GM18499 (cell line): Measurements from ENCODE around the gene CTBS.

Source experiments
- ATAC-seq: cut with Tn5 transposase; IDR thresholded peaks from one replicate; pipeline ENCODE4 v1.9.1; 2021; ENCODE audit warnings: moderate number of reproducible peaks; ENCODE audit not compliant: insufficient read depth, unreplicated experiment

CTBS gene

DNA sequence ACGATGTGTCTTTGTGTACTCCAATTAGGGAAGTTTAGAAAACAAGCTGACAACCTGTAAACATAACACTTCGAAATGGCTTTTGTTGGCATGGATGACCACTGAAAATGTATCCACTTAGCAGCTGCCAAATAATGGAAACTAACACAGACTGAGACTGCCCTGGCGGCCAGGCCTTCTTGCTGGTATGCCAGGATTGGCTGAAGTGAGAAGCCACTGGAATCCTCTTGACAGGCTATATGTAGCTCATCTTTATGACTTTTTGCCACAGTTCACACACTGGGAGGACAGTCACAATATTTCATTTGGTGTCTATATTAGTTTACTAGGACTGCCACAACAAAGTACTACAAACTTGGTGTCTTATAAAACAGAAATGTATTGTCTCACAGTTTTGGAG, 12.9 kb upstream of the CTBS start:
- no peak for ATAC-seq

DNA sequence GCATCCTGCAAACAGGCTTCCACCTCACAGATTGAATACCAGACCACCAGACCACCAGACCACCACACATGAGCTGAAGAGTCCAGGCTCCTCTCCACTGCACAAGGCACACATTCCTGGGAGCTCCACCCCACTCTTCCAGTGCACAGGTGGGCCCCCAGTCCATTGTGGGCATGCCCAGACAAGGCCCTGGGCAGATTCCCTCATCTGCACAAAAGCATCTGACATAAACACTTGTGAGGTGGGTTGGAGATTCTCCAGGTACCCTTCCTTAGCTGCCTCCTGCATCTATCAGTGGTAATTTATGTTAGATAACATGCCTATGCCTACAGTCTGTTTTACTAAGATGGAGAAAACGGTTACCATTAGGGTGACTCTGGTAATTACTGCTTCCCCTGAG, 11.6 kb upstream of the CTBS start:
- ATAC-seq = no peak

DNA sequence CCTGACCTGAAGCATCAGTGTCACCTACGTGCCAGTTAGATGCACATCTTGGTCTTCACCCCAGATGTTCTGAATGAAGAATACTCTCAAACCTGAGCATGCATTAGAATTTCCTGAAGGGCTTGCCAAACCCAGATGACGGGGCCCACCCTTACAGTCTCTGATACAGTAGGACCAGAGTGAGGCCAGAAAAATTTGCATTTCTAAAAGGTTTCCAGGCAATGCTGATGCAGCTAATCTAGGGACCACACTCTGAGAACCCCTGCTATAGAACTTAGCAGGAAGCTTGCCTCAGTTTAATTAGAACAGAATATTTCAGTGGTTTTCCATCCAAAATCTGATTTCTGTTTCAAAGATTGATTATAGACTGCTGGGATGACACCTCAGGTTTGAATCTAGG, 9.9 kb upstream of the CTBS start:
- no peak for ATAC-seq

DNA sequence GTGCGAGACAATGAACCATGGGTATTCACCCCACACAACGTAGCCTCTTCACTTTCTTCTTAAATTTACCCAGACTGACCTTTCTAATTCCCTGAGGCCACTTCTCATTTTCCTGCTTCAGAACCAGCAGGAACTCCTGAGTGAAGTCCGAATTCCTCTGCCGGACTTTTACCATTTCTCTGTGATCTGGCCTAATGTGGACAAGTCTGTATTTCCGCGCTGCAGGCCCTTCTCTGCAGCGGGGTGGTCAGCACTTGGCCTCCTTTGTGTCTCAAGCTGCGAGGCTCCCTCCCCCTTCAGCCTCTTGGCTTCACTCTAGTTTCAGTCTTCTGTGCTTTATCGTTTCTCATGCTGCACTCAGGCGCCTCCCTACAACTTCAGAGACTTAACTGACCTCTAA, 9.4 kb upstream of the CTBS start:
- no peak for ATAC-seq

DNA sequence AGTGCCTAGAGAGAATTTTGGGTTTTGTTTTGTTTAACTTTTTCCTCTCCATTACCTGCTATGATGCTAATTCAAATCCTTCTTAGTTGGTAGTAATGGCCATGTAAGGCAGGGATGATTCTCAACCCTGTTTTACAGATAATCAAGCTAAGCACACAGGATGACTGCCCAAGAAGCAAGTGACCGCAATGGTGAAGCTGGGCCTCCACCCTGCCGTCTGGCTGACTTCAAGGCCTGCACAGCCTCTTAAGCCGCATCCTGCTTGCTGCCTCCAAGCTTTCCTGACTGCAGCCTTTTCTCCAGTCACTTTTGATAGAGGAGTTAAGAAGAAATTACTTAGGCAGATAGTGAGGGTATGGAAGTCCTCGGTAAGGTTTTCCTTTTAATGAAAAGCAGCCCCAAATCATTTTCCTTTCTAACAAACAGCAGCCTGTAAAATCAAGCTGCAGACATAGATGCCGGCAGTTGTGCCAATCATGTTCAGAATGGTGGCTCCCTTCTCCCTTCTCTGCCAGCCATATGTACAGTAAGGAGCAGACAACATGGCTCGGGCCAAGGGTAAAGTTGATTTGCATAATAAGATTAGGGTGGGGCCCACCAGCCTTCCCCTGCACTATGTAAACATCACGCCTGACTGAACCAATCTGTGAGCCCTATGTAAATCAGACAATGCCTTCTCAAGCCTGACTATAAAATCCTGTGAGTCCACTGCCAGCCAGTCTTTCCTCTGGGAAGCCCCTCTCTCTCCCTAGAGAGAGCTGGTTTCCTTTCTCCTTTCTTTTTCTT, 8.8 kb upstream of the CTBS start:
- no peak for ATAC-seq

DNA sequence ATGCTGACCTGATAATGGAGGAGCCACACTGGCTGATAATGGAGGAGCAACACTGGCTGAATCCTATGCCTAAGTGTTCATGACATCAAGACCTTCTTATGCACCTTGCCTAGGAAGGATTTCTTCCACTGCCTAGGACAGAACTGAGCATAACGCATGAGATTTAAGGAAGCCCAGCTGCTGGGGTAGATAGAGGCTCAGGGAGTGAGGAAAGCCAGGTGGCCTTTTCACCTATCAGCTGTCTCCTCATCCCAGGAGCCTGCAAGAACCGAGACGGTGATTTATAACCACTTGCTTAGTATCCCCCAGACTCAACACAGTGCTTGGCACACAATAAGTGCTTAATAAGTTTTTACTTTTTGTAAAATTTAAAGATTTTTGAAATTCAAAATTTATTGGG, 7.4 kb upstream of the CTBS start:
- no peak for ATAC-seq

DNA sequence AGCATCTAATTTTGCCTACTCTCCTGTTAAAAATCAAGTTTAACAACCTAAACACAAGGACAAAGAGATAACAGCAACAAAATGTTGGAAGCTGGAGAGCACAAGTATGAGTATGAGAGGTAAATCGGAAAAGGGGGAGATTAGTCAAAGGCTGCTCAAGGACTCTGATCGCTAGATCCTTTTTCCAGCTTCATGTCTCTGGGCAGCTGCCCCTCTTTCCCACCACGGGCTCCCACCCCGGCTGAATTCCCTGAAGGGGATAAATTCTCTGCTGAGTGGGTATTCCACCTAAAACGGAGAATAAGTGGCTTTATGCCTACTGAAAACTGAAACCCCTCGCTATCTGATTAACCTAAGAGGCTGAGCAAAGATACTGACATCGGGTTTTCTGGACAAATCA, 696 bp upstream of the CTBS start:
- ATAC-seq = no peak

DNA sequence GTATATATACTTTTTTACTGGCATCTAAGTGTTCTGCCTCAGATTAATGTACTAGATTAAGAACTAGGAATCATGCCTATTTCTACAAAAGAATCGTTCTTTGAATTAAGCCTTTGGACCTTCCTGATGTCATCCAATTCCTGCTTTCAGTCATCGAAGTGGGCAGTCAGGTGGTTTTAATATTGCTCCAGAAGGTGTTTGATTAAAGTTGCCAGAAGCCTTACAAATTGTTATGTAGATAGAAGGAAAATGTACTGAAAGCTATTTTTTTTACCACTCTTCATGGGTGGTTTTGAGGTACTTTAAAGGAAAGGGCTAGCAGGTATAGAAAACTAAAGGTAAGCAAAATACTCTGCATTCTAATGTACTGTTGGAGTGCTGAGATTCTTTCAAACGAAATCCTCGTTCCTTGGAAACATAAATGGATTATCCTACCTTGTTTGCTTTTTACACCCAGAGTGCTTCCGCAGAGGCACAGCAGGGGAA, 716 bp downstream of the CTBS start:
- no peak for ATAC-seq

DNA sequence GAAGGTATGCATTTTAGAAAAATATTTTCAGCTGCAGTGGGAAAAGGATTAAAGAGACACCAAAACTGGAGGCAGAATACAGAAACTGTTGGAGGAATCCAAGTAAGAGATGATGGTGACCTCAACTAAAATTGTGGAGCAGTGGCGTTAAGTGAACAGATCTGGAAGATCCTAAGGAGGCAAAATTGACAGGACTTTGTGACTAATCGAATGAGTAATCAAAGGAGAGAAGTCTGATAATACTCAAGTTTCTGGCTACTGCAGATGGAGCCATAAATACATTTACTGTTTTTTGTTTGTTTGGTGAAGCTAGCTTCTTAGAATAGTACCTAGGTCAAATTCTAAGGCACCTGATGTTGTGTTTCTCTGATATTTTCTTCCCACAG, 3.1 kb downstream of the CTBS start:
- ATAC-seq = no peak

DNA sequence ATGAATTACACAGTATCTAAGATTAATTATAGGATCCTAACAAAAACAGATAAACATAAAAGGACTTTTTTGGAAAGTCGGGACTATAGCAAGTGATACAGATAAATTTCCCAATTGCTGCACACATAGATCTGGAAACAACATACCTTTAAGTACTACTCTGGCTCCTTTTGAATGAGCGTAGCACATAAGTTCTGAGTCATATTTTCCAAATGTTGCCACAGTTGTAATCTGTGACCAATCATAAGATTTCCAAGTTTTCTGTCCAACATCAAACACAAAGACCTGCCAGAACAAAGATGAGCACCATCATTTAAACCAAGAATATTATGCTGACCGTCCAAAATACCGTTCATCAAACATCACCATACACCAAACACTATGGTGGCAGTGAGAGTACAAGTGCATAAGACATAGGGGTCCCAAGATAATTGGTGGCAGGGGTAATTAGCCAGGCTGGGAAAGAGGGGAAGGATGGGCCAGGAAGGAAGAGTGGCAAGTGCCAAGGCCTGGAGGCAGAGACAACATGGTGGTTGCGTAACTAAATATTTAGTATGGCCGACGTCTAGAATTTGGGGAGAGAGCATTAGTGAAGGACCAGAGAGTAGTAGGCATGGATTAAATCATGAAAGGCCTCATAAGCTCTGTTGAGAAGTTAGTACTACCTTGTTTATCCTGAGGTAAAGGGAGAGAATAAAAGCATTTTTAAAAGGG, 3.6 kb downstream of the CTBS start:
- no peak for ATAC-seq

DNA sequence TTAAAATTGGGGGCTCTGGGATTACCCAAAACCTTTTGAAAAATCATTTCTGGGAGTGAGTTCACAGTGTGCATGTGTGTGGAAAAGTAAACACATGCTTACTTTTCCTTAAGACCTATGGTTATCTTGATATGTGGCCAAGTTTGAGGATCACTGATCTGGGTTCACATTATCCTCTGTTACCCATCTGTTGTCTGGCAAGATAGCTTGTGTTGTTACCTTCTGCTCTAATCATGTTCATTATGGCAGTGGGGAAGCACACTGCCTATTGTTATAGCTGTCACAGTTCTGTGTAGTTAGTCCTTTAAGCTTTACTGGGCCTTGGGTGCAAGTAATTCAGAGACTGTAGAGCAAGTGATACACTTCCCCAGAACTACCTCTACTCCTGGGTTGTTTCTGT, 5.0 kb downstream of the CTBS start:
- no peak for ATAC-seq

DNA sequence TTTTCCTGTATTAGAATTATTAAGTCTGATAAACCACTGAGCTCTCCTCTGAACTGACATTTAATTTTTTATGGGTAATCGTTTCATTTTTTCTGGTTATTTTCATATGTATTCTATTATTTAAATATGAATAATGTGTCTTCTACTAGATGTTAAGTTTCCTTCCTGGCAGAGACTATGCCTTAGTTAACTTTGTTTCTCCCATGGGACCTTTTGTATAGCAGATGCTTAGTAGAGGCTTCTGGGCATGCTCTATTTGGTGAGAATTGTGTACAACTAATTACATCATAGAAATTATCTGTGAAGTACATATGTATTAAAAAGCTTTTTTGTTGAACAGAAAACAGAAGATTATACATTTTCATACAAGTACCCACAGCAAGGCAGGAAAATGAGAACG, 23.4 kb downstream of the CTBS start:
- ATAC-seq = no peak

DNA sequence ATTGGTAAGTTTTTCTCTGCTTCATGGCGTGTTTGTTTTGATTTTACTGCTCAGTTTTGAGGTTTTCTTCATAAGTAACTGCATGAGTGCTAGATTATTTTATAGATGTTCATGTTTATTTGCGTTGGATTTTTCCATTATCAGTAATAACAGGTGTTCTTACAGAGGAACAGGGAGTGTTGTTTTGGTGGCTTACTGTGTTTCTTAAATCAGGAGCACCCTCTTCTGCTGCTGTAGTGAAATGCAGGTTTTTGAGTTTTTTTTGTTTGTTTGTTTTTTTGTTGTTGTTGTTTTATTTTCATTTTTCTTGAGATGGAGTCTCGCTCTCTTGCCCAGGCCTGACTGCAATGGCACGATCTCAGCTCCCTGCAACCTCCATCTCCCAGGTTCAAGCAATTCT, 32.6 kb downstream of the CTBS start:
- ATAC-seq = no peak

DNA sequence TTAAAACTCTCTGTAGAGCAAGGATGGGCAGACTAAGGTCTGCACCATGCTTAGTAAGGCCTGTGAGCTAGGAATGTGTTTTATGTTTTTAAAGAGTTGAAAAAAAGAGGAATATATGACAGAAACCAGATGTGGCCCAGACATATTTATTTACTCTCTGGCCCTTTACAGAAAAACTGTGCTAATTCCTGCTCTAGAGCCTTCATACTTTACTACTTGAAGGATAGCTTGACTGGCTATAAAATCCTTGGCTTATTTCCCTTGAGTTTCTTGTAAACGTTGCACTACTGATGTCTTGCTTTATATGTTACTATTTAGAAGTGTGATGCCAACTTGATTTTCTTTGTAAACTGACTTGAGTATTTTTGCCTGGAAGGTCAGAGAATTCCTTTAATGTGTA, 33.5 kb downstream of the CTBS start:
- ATAC-seq = no peak

DNA sequence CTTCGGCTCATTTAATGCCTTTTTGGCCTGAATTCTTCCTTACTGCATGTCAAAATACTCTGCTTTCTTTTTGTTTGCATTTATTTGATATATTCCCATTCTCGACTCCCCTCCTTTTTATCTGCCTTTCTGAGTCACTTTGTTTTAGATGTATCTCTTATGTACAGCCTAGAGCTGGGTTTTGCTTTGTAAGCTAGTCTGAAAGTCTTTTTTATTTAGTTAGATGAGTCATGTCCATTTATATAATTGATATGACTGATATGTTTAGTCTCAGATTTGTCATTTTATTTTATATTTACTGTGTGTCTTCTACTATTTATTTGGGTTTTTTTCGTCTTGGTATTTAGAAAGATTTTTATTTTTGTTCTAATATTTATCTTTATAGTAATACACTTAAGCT, 34.3 kb downstream of the CTBS start:
- no peak for ATAC-seq

DNA sequence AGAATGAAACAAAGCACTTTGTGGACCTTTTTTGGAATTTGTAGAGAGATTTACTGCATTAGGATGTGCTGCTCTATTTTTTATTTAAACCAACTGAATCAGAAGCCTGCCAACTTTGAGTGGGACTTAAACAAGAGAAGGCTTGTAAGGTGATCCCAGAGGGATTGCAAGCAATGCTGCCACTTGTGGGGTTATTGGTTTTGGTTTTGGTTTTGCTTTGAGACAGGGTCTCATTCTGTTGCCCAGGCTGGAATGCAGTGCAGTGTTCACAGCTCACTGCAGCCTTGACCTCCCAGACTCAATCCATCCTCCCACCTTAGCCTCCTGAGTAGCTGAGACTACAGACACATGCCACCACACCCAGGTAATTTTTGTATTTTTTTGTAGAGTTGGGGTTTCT, 35.6 kb downstream of the CTBS start:
- ATAC-seq = no peak

DNA sequence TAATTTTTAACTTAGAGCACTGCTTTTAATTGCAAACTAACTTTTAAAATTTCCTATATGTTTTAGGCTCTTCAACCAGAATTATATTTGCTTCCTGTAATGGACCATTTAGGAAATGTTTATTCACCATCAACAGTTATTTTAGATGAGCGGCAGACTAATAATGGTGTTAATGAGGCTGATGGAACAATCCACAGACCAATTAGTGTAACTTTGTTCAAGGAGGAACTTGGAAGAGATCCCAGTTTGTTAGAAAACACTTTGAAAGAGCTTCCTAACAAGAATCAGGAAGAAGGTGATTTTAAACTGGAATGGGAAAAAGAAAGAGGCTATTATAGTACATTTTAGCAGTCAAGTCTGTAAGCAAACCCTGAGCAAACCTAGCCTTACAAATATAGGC, 48.5 kb downstream of the CTBS start:
- ATAC-seq = no peak

DNA sequence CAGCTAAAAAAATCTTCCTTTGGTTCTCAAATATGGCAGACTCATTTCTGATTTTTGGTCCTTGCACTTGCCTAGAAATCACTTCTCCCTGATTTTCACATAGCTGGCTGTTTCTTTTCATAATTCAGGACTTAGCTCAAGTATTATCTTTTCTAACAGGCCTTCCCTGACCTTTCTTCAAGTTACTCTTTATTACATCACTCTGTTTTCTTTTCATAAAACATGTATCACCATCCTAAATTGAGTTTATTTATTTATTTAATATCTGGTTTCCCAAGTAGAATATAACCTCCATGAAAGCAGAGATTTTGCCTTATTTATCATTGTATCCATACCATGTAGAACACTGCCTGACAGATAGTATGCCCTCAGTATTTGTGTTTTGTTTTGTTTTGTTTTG, 49.6 kb downstream of the CTBS start:
- no peak for ATAC-seq

DNA sequence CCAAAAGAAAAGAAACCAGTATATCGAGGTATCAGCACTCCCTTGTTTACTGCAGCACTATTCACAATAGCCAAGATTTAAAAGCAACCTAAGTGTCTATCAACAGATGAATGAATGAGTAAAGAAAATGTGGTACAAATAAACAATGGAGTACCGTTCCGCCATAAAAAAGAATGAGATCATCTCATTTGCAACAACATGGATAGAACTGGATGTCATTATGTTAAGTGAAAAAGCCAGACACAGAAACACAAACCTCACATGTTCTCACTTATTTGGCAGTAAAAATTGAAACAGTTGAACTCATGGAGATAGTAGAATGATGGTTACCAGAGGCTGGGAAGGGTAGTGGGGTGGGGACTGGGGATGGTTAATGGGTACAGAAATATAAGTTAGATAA, 63.6 kb downstream of the CTBS start:
- ATAC-seq = no peak

DNA sequence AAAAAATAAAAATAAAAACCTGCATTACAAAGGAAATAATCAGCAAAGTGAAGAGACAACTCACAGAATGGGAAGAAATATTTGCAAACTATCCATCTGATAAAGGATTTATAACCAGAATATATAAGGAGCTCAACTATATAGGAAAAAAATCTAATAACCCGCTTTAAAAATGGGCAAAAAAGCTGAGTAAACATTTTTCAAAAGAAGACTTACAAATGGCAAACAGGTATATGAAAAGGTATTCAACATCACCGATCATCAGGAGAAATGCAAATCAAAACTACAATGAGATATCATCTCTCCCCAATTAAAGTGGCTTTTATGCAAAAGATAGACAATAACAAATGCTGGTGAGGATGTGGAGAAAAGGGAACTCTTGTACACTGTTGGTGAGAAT, 64.1 kb downstream of the CTBS start:
- ATAC-seq = no peak

DNA sequence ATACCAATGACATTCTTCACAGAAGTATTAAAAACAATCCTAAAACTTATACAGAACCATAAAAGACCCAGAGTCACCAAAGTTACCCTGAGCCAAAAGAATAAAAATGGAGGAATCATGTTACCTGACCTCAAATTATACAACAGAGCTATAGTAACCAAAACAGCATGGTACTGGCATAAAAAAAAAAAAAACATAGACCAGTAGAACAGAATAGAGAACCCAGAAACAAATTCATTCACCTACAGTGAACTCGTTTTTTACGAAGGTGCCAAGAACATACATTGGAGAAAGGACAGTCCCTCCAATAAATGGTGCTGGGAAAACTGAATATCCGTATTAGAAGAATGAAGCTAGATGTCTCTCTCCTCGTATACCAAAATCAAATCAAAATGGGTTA, 65.2 kb downstream of the CTBS start:
- ATAC-seq = no peak

DNA sequence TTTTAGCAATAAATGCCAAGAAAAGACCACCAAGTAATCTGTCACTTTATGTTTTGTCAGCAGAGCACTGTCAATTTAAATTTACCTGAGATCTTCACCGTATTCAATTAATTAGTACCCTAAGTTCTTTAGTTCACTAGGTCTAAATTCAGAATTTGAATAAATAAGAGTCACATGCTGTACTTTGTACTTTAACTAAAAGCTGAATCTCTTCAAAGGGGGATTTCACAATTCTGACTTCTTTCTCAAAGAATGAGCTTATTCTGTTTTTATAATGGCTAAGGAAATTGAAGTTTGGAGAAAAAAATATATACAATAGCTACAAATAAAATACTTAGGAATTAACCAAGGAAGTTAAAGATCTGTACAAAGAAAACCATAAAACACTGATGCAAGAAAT, 65.7 kb downstream of the CTBS start:
- ATAC-seq = no peak
